Left ventricle myocardium inferior (tissue), 1 donor: Measurements from ENCODE around the gene PXK. TPM values are rescaled to one million over a fixed set of nuclear protein-coding genes. Genes with fewer than 3 reads are reported as not detected.

Experiments
- DNase-seq: peaks from one replicate; pipeline ENCODE4 v3.0.0-alpha.2; 2020
- H3K27ac ChIP-seq: fragments of 200-600 bp; replicated peaks from 2 replicates; pipeline ENCODE4 v1.8.0; 2021
- H3K27me3 ChIP-seq: fragments of 200-600 bp; 2 replicates; pipeline ENCODE4 v1.8.0; 2021; ENCODE audit warnings: low read depth
- H3K36me3 ChIP-seq: fragments of 200-600 bp; 2 replicates; pipeline ENCODE4 v1.8.0; 2021
- H3K4me1 ChIP-seq: fragments of 200-600 bp; 2 replicates; pipeline ENCODE4 v1.8.0; 2021
- H3K4me3 ChIP-seq: fragments of 200-600 bp; 2 replicates; pipeline ENCODE4 v1.8.0; 2021; ENCODE audit warnings: mild to moderate bottlenecking, moderate library complexity
- H3K9me3 ChIP-seq: fragments of 200-600 bp; replicated peaks from 2 replicates; pipeline ENCODE4 v1.8.0; 2021
- intact Hi-C: fragments of 100-400 bp; cut with micrococcal nuclease; formaldehyde crosslinking; loops from one replicate; pipeline ENCODE4 v1.11.0; 2022
- total RNA-seq: library from RNA; stranded (reverse); fragmentation: NEBNext Ultra II Directional; extraction: Animal tissue kit (Norgen Biotek cat#: 25700); gene quantifications from one replicate; pipeline ENCODE4 v1.2.1, GENCODE V29; 2021
- TF ChIP-seq, protein P1 (sequence below): fragments of 200-600 bp; IDR thresholded peaks from 2 replicates; pipeline ENCODE4 v1.8.0; 2021; ENCODE audit warnings: antibody characterized with exemption, mild to moderate bottlenecking, borderline replicate concordance
- donor health status: DM: no; HTN: yes; CAD: no; lungs with severe emphysema.

Gene PXK
- total RNA-seq, 1 donor from 2014 or later = 9.2 TPM

DNA sequence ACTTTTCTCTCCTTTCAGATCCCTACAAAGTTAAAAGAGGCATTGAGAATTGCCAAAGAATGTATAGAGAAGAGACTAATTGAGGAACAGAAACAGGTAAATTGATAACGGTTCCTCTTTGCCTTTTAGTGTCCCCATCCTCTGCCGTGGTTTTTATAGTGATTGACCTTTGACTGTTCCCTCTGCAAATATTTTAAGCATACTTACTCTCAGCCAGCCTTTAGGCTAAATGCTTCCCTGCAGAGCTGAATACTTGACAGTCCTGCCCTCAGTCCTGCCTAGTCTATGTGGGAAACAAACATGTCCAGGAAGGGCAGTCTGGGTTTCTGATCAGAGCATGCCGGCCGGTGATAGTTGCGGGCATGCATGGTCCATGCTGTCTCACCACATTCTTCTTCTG lies 76.2 kb downstream of the PXK start:
- DNase-seq = no peak
- intact Hi-C loops = loop anchor here (5.0 kb wide), 1 partner anchor 72 kb away; no protein-coding TSS in a partner anchor
- H3K9me3 ChIP-seq = no peaks in the 10 kb centered on the region
- H3K27ac ChIP-seq = no peak overlapping the region
- H3K36me3 ChIP-seq = peaks cover 62% of the 10 kb centered on the region
- no peaks in the 10 kb centered on the region for H3K27me3 ChIP-seq
- H3K4me3 ChIP-seq = no peak overlapping the region
- H3K4me1 ChIP-seq = peaks cover 2% of the 10 kb centered on the region
- TF ChIP-seq, protein P1, sequence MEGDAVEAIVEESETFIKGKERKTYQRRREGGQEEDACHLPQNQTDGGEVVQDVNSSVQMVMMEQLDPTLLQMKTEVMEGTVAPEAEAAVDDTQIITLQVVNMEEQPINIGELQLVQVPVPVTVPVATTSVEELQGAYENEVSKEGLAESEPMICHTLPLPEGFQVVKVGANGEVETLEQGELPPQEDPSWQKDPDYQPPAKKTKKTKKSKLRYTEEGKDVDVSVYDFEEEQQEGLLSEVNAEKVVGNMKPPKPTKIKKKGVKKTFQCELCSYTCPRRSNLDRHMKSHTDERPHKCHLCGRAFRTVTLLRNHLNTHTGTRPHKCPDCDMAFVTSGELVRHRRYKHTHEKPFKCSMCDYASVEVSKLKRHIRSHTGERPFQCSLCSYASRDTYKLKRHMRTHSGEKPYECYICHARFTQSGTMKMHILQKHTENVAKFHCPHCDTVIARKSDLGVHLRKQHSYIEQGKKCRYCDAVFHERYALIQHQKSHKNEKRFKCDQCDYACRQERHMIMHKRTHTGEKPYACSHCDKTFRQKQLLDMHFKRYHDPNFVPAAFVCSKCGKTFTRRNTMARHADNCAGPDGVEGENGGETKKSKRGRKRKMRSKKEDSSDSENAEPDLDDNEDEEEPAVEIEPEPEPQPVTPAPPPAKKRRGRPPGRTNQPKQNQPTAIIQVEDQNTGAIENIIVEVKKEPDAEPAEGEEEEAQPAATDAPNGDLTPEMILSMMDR = no peak

DNA sequence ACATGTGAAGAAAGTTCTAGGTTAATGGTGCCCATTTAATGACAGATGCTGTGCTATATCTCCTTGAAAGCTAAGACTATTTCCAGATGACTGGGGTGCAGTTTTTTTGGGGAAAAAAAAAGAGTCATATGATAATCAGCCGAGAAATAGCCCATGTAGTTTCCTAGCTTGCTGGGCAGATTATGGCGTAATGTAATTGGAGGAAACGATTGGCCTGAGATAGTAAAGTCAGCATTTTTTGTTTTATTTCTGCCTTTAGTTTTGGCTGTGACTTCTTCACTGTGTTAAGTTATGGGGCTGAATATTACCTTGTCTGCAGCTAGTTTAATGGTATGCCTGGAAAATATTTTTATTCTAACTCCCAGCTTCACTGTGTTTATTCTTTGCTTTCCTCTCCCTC lies 77.0 kb downstream of the PXK start:
- H3K36me3 ChIP-seq = peaks cover 55% of the 10 kb centered on the region
- H3K27ac ChIP-seq = no peak overlapping the region
- no peaks in the 10 kb centered on the region for H3K9me3 ChIP-seq
- no peak overlapping the region for H3K4me3 ChIP-seq
- DNase-seq = no peak
- intact Hi-C loops = loop anchor here (5.0 kb wide), 1 partner anchor 72 kb away; no protein-coding TSS in a partner anchor
- H3K27me3 ChIP-seq = no peaks in the 10 kb centered on the region
- peaks cover 10% of the 10 kb centered on the region for H3K4me1 ChIP-seq
- TF ChIP-seq, protein P1 = no peak

DNA sequence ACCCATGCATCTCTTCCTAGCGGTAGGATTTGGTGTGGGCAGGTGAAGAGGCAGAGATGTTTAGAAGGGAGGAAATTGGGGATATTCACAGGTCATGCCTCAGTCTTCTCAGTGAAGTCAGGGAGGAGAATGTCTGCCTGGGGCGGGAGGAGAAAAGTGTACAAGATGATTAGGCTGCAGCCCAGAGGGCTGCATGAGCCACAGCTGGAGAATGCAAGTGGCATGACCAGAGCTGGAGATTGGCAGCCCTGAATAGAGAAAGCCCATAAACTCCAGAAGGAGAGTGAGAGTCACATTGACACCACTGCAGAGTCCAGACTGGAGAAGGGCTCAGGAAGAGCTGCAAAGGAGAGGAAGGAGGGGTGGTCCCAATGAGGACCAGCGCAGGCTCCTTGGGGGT lies 78.3 kb downstream of the PXK start:
- H3K27me3 ChIP-seq = no peaks in the 10 kb centered on the region
- DNase-seq = no peak
- H3K4me3 ChIP-seq = no peak overlapping the region
- peaks cover 52% of the 10 kb centered on the region for H3K36me3 ChIP-seq
- no peaks in the 10 kb centered on the region for H3K9me3 ChIP-seq
- H3K27ac ChIP-seq = no peak overlapping the region
- intact Hi-C loops = no loop called here
- H3K4me1 ChIP-seq = peaks cover 16% of the 10 kb centered on the region
- TF ChIP-seq, protein P1 = no peak

DNA sequence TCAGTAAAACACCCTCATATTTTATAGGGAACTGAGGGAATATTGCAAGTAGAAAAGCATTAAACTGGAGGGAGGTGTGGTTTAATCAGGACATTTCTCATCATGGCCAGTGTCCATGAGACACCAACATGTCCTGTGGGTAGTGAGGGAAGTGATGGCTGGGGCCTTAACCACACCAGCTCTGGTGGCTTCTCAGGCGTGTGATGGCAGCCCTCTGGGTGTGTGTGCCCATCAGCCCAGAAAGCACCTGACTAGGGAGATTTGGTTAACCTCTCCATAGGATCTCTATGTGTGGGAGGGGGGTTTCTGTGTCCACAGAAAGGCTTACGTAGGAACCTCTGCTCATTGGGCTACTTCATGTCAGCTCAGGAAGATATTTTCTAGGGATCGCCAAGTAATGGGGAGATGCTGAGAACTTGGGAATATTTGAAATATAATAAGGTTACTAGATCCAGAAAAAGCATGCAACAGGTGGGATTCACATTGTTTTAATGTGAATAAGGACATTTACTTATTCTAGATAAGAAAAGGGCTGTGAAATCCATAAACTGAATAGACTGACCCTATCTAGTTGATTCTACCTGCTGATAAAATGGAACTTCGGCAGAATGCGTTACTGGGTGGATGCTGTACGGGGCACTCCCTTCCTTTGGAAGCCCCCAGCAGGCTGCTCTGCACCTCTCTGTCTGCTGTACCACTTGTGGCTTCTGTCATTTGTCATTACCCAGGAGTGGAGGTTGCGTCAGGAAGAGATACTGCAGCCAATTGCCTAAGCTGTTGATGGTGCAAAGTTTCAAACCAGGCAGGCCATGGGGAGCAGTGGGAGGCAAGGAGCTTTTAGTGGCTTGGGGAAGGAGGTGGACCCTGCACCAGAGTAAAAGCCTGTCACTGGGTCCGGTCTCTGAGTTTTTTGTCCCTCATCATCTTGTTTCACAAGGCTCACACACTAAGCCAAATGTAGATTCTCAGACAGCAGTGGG lies 79.4 kb downstream of the PXK start:
- intact Hi-C loops = no loop called here

DNA sequence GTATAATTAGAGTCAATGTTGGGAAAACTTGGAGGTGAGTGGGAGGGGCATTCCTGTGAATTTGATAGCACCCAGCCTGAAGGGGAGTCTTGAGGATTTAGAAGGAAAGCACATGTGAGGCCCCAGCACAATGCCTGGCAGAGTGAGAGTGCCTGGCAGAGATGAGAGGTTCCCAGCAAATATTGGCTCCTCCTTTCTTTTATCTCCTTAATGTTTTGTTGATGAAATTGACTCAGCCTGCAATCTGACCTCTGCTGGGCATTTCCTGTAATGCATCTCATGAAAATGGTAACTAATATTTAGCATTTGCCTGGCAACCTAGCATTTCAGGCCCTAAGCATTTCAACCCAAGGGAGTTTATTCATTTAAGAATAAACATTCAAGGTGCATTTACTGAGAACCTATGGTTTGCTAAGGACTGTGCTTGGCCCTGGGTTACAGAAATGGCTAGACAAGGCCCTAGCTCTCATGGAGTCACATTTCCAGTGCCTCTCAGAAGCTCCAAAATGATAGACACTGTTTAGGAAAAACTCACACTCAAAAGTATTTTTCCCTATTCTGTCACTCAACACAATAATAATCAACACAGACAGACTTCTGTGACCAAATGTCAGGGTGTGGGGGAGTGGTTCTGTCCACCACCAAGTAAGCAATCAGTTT lies 82.0 kb downstream of the PXK start:
- intact Hi-C loops = loop anchor here (5.0 kb wide), 1 partner anchor 92 kb away; no protein-coding TSS in a partner anchor
- TF ChIP-seq, protein P1 = peak; percentile 86
- H3K36me3 ChIP-seq = peaks cover 28% of the 10 kb centered on the region

More for the DNA sequence above, 79.4 kb downstream of the PXK start:
- peaks cover 16% of the 10 kb centered on the region for H3K4me1 ChIP-seq
- TF ChIP-seq, protein P1 = no peak
- H3K4me3 ChIP-seq = no peak overlapping the region
- no peak overlapping the region for H3K27ac ChIP-seq
- no peak for DNase-seq
- H3K9me3 ChIP-seq = no peaks in the 10 kb centered on the region
- no peaks in the 10 kb centered on the region for H3K27me3 ChIP-seq
- peaks cover 46% of the 10 kb centered on the region for H3K36me3 ChIP-seq

More for the DNA sequence above, 82.0 kb downstream of the PXK start:
- Histone ChIP-seq H3K4me1 (peaks cover 23% of the 10 kb centered on the region), H3K27me3 (no peaks in the 10 kb centered on the region), H3K27ac (peak overlapping the region; percentile 12), H3K9me3 (no peaks in the 10 kb centered on the region), H3K4me3 (no peak overlapping the region)
- peak; percentile 33 for DNase-seq
